ENCODE results near the gene CPS1.

Gene CPS1

DNA sequence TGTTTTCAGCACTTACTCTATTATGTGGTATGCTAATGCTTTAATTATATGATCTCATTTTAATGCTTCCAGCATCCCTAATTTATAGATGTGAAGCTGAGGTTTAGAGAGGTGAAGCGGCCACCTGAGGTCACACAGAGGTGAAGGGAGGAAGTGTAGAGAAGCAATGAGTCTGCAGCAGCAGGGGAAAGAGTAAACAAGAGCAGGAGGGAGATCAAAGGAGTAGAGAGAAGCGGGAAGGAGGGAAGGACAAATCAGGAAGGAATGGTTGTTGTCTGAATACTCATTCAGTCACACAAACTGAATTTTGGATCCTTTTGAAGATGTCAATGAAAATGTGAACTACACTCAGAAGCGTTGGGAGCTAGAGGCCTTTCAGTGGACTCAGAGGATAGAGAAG lies 130.0 kb downstream of the CPS1 start:
- no peaks in the 10 kb centered on the region for H4K20me1 ChIP-seq (ENCODE audit: insufficient read depth, low read length, poor library complexity, severe bottlenecking)
- no peak overlapping the region for H3K4me3 ChIP-seq (ENCODE audit: low read length, poor library complexity, severe bottlenecking)
- H3K9ac ChIP-seq (ENCODE audit: low read depth, low read length, poor library complexity, severe bottlenecking): no peak overlapping the region
- no peaks in the 10 kb centered on the region for H3K27me3 ChIP-seq (ENCODE audit: insufficient read depth, low read length, poor library complexity, severe bottlenecking)
- H2AFZ ChIP-seq (ENCODE audit: low read length): no peak overlapping the region
- no peak overlapping the region for H3K4me2 ChIP-seq (ENCODE audit: low read depth, low read length, poor library complexity, severe bottlenecking)
- H3K9me2 ChIP-seq (replicated peaks; ENCODE audit: low read depth, low read length): no peaks in the 10 kb centered on the region
- no peaks in the 10 kb centered on the region for H3K36me3 ChIP-seq (ENCODE audit: insufficient read depth, low read length)
- no peaks in the 10 kb centered on the region for H3K79me2 ChIP-seq (ENCODE audit: insufficient read depth, low read length)
- H3K4me1 ChIP-seq (ENCODE audit: insufficient read depth, low read length, poor library complexity, severe bottlenecking): no peaks in the 10 kb centered on the region
- no peak for TF ChIP-seq EZH2phosphoT487 (IDR thresholded peaks at IDR 0.05; ENCODE audit: borderline replicate concordance)
- no peaks in the 10 kb centered on the region for H3K9me3 ChIP-seq (ENCODE audit: insufficient read depth, low read depth, low read length)
- no peaks in the 10 kb centered on the region for H3F3A ChIP-seq (ENCODE audit: low read depth)

DNA sequence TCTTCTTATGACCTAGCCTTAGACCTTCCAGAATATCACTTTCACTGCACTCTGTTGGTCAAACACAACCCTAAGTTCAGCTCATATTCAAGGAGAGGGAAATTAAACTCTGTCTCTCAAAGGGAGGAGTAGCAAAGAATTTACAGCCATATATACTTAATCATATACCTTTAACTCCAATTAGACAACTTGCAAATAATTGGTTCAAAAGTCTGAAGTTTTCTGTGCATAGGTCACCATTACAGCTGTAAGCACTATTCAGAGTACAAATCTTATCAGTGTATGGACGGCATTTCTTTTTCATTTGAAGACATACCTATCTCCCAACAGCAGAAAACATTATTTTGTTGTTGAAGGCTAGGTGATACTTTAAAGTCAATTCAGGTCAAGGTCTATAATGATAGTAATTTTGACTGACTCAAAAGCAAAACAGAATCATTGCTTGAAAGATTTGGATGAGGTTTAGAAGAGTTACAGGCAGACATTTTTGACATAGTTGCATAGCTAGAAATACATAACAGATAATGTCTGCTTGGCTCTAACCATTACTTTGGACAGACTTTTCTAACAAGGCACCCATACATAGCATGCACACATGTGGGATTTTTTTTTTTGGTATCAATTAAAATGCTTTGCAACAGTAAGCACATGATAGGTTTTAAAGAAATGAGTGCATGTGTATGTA lies 131.5 kb downstream of the CPS1 start:
- Histone ChIP-seq H3K9ac (ENCODE audit: low read depth, low read length, poor library complexity, severe bottlenecking) (no peak overlapping the region), H3K9me2 (replicated peaks; ENCODE audit: low read depth, low read length) (no peaks in the 10 kb centered on the region), H3K4me1 (ENCODE audit: insufficient read depth, low read length, poor library complexity, severe bottlenecking) (no peaks in the 10 kb centered on the region), H3K9me3 (ENCODE audit: insufficient read depth, low read depth, low read length) (no peaks in the 10 kb centered on the region), H3K36me3 (ENCODE audit: insufficient read depth, low read length) (no peaks in the 10 kb centered on the region), H2AFZ (ENCODE audit: low read length) (no peak overlapping the region), H3F3A (ENCODE audit: low read depth) (no peaks in the 10 kb centered on the region), H3K4me3 (ENCODE audit: low read length, poor library complexity, severe bottlenecking) (no peak overlapping the region), H3K4me2 (ENCODE audit: low read depth, low read length, poor library complexity, severe bottlenecking) (no peak overlapping the region), H3K79me2 (ENCODE audit: insufficient read depth, low read length) (no peaks in the 10 kb centered on the region), H4K20me1 (ENCODE audit: insufficient read depth, low read length, poor library complexity, severe bottlenecking) (no peaks in the 10 kb centered on the region), H3K27me3 (ENCODE audit: insufficient read depth, low read length, poor library complexity, severe bottlenecking) (no peaks in the 10 kb centered on the region)
- TF ChIP-seq EZH2phosphoT487 (IDR thresholded peaks at IDR 0.05; ENCODE audit: borderline replicate concordance): no peak
- TF ChIP-seq CTCF (conservative IDR thresholded peaks at IDR 0.05; ENCODE audit: low read length): no peak

- Histone ChIP-seq H3K9me2 (replicated peaks; ENCODE audit: low read depth, low read length) (no peaks in the 10 kb centered on the region), H3K4me1 (ENCODE audit: insufficient read depth, low read length, poor library complexity, severe bottlenecking) (no peaks in the 10 kb centered on the region), H3K36me3 (ENCODE audit: insufficient read depth, low read length) (no peaks in the 10 kb centered on the region), H3K79me2 (ENCODE audit: insufficient read depth, low read length) (no peaks in the 10 kb centered on the region), H4K20me1 (ENCODE audit: insufficient read depth, low read length, poor library complexity, severe bottlenecking) (no peaks in the 10 kb centered on the region), H2AFZ (ENCODE audit: low read length) (no peak overlapping the region), H3F3A (ENCODE audit: low read depth) (no peaks in the 10 kb centered on the region), H3K9me3 (ENCODE audit: insufficient read depth, low read depth, low read length) (no peaks in the 10 kb centered on the region), H3K27me3 (ENCODE audit: insufficient read depth, low read length, poor library complexity, severe bottlenecking) (no peaks in the 10 kb centered on the region), H3K4me2 (ENCODE audit: low read depth, low read length, poor library complexity, severe bottlenecking) (no peak overlapping the region), H3K4me3 (ENCODE audit: low read length, poor library complexity, severe bottlenecking) (no peak overlapping the region), H3K9ac (ENCODE audit: low read depth, low read length, poor library complexity, severe bottlenecking) (no peak overlapping the region)
- no peak for TF ChIP-seq CTCF (conservative IDR thresholded peaks at IDR 0.05; ENCODE audit: low read length)
- TF ChIP-seq EZH2phosphoT487 (IDR thresholded peaks at IDR 0.05; ENCODE audit: borderline replicate concordance): no peak
These were observed 151.5 kb downstream of the CPS1 start for GRCh38 chr2:210707900-210708299.

DNA sequence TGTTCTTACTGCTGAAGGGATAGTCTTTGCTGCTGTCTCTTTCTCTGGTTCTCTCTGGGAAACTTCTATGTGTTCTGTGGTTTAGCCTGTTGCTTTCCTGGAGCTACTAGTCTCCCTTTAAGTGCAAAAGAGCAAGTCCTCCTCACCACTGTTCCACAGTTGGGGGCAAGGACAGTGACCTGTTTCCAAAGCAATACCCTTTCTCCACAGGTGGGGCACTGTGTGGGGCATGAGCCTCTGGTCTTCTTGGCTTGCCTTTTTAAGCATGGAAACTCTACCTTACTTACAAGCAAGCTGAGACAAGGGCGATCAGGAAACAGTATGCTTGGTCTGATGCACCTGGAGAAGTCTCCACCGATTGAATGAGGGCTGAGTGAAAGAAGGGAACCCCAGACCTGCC lies 156.7 kb downstream of the CPS1 start:
- Histone ChIP-seq H3K27me3 (ENCODE audit: insufficient read depth, low read length, poor library complexity, severe bottlenecking) (no peaks in the 10 kb centered on the region), H3K4me2 (ENCODE audit: low read depth, low read length, poor library complexity, severe bottlenecking) (no peak overlapping the region), H3K9ac (ENCODE audit: low read depth, low read length, poor library complexity, severe bottlenecking) (no peak overlapping the region), H3K9me2 (replicated peaks; ENCODE audit: low read depth, low read length) (no peaks in the 10 kb centered on the region), H2AFZ (ENCODE audit: low read length) (no peak overlapping the region), H3K4me1 (ENCODE audit: insufficient read depth, low read length, poor library complexity, severe bottlenecking) (no peaks in the 10 kb centered on the region), H3K9me3 (ENCODE audit: insufficient read depth, low read depth, low read length) (no peaks in the 10 kb centered on the region), H3F3A (ENCODE audit: low read depth) (no peaks in the 10 kb centered on the region), H3K79me2 (ENCODE audit: insufficient read depth, low read length) (no peaks in the 10 kb centered on the region), H4K20me1 (ENCODE audit: insufficient read depth, low read length, poor library complexity, severe bottlenecking) (no peaks in the 10 kb centered on the region), H3K36me3 (ENCODE audit: insufficient read depth, low read length) (no peaks in the 10 kb centered on the region), H3K4me3 (ENCODE audit: low read length, poor library complexity, severe bottlenecking) (no peak overlapping the region)
- TF ChIP-seq EZH2phosphoT487 (IDR thresholded peaks at IDR 0.05; ENCODE audit: borderline replicate concordance): no peak
- no peak for TF ChIP-seq CTCF (conservative IDR thresholded peaks at IDR 0.05; ENCODE audit: low read length)
